ENCODE measurements around the gene EFNA4. TPM values are rescaled to one million over a fixed set of nuclear protein-coding genes. Genes with fewer than 3 reads are reported as not detected.

The EFNA4 gene
- total and polyA plus RNA-seq, 2 of the 8 experiments (the other 6 are each of a cell fraction or from before 2014, with no cell fraction given): 21.9 to 23.9 TPM

DNA sequence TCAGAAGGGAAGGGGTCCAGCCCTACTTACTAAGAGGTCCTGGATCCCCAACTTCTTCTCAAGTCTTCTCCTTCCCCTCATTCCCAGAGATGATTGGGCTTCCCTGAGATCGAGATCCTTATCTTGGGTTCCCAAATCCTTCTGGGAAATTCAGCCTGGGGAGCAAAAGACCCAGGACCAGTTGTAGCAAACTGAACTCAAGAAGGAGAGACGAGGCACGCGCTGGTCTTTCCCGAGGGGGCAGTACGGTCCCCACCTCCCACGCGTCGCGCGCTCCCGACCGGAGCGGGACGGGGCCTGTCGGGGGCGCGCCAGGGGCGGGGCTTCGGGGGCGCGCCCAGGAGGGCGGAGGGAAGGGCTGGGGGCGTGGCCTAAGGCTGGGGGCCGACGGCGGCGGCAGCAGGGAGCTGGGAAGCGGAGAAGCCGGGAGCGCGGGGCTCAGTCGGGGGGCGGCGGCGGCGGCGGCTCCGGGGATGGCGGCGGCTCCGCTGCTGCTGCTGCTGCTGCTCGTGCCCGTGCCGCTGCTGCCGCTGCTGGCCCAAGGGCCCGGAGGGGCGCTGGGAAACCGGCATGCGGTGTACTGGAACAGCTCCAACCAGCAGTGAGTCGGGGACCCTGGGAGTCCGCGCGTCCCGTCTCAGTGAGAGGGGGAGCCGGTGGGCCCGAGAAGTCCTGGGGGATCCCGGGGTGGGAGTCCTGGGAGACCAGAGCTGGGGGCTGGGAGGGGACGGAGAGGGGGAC is 15.1 kb downstream of the EFNA4 start, which contains the start of gene EFNA3 (continued):
- TF ChIP-seq EZH2 (IDR thresholded peaks at IDR 0.05; ENCODE audit: low read depth, low read length, severe bottlenecking) (no peak), ASH2L (IDR thresholded peaks at IDR 0.05; ENCODE audit: low read length) (peak; percentile 36), SUZ12 (IDR thresholded peaks at IDR 0.05; ENCODE audit: low read length) (no peak; the same call in 1 of the 2 replicates), FOSL1 (IDR thresholded peaks at IDR 0.05; ENCODE audit: insufficient read depth, low read depth, low read length) (no peak), CBX8 (IDR thresholded peaks at IDR 0.05; ENCODE audit: borderline replicate concordance, low read depth, low read length) (no peak), NANOG (IDR thresholded peaks at IDR 0.05; ENCODE audit: insufficient read depth, low read depth, low read length, poor library complexity, severe bottlenecking) (no peak), BACH1 (IDR thresholded peaks at IDR 0.05; ENCODE audit: low read length) (no peak), KDM1A (IDR thresholded peaks at IDR 0.05; ENCODE audit: borderline replicate concordance, low read length) (no peak), ATF3 (IDR thresholded peaks at IDR 0.05; ENCODE audit: insufficient read depth, low read depth, low read length) (no peak), SIRT6 (IDR thresholded peaks at IDR 0.05; ENCODE audit: low read length) (no peak), GABPA (IDR thresholded peaks at IDR 0.05; ENCODE audit: borderline replicate concordance, insufficient read depth, low read length) (no peak), CTBP2 (IDR thresholded peaks at IDR 0.05; ENCODE audit: borderline replicate concordance, insufficient read depth, insufficient read length, low read length) (no peak), BCL11A (IDR thresholded peaks at IDR 0.05; ENCODE audit: low read depth in 2 of 2, low read length in 2 of 2) (no peak), JUN (IDR thresholded peaks at IDR 0.05; ENCODE audit: low read depth, low read length) (no peak)
- TF ChIP-seq, protein P1, sequence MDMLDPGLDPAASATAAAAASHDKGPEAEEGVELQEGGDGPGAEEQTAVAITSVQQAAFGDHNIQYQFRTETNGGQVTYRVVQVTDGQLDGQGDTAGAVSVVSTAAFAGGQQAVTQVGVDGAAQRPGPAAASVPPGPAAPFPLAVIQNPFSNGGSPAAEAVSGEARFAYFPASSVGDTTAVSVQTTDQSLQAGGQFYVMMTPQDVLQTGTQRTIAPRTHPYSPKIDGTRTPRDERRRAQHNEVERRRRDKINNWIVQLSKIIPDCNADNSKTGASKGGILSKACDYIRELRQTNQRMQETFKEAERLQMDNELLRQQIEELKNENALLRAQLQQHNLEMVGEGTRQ (IDR thresholded peaks at IDR 0.05; ENCODE audit: low read length): no peak

All from H1 (cell line).